Right renal pelvis (tissue), 4 donors: ENCODE measurements around the gene DENND1A. TPM values are rescaled to one million over a fixed set of nuclear protein-coding genes. Genes with fewer than 3 reads are reported as not detected.
A peak's percentile ranks its signal among the peaks of the same experiment; 100 is the strongest.
"Not testable (repeated sequence)": the region's sequence is repeated elsewhere in the genome, so short reads cannot be mapped to it uniquely, and the experiment has no call there.

Source experiments
- DNase-seq, 4 donors: peaks; one replicate each; pipeline ENCODE4 v3.0.0-alpha.2; 2013; ENCODE audit warnings: low read depth in 4 of 4, low spot score in 3 of 4, missing footprints in 1 of 4
- polyA plus RNA-seq, 4 donors: library from polyadenylated mRNA; unstranded; fragments of 120-200 nt; gene quantifications; one replicate each; pipeline ENCODE4 v1.2.1, GENCODE V29; 2013; ENCODE audit not compliant: insufficient read length in 4 of 4

DENND1A gene
- polyA plus RNA-seq, 4 donors, result 21.3 to 24.4 (median 23.3) TPM

DNA sequence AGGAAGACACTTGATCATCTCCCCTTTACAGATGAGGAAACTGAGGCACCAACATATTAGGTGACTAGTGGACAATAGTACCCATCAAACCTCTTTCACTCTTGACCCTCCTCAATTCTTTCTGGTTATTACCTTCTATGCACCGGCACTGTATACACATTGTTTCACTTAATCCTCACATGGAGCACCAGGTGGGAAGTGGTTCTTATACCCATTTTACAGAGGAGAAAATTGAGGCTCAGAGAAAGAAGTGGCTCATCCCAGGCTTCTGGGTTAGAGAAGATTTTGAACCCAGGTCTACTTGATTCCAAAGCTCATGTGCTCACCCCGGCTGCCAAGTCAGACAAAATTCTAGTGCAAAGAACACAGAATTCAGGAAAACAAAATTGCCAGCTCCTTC, 17.4 kb upstream of the DENND1A start:
- DNase-seq, result no peak

DNA sequence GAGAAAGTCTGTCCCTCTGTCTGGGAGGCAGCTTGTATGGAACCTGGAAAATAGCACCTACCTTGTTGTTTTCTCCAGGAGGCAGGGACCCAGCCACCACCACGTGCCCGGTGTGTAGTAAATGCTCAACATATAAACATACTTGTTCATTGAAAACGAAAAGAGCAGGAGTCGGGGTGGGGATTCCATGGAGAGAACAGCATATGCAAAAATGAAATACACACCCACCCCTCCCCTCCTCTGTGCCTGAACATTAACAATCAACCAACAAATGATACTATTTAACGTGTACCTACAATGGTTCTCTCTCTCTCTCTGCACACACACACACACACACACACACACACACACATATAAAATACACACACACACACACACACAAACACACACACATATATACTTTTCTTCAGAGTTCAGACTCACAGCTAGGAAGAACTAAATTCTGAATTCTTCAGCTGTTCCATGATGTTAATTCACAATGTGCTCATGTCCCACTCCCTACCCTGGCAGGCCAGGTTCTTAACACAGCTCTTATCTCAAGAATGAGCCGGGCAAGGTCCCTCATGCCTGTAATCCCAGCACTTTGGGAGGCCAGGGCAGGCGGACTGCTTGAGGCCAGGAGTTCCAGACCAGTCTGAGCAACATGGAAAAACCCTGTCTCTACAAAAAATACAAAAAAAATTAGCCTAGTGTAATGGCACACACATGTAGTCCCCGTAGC, 16.3 kb upstream of the DENND1A start:
- no peak for DNase-seq

GRCh38 chr9:123945532-123945931, 15.6 kb upstream of the DENND1A start:
- DNase-seq, result no peak

DNA sequence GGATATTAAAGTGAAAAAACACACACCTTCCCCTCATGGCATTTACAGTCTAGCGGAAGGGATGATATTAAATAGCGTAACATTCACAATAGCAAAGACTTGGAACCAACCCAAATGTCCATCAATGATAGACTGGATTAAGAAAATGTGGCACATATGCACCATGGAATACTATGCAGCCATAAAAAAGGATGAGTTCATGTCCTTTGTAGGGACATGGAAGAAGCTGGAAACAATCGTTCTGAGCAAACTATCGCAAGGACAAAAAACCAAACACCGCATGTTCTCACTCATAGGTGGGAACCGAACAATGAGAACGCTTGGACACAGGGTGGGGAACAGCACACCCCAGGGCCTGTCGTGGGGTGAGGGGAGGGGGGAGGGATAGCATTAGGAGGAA, 14.5 kb upstream of the DENND1A start:
- DNase-seq, result not testable (repeated sequence)

DNA sequence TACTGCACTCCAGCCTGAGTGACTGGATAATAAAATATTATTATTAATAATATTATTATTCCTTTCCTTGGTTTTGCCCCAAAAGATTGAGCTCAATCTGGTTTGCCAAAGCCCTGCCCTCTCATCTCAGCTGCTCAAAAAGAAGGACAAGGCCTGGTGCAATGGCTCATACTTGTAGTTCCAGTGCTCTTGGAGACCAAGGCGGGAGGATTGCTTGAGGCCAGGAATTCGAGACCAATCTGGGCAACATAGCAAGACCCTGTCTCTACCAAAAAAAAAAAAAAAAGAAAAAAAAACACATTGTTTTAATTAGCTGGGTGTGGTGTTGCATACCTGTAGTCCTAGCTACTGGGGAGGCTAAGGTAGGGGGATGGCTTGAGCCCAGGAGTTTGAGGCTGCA, 13.7 kb upstream of the DENND1A start:
- DNase-seq, result no peak

- no peak for DNase-seq
Observed at GRCh38 chr9:123942542-123942941, 12.6 kb upstream of the DENND1A start.

GRCh38 chr9:123941524-123942070, 11.7 kb upstream of the DENND1A start:
- no peak for DNase-seq

DNA sequence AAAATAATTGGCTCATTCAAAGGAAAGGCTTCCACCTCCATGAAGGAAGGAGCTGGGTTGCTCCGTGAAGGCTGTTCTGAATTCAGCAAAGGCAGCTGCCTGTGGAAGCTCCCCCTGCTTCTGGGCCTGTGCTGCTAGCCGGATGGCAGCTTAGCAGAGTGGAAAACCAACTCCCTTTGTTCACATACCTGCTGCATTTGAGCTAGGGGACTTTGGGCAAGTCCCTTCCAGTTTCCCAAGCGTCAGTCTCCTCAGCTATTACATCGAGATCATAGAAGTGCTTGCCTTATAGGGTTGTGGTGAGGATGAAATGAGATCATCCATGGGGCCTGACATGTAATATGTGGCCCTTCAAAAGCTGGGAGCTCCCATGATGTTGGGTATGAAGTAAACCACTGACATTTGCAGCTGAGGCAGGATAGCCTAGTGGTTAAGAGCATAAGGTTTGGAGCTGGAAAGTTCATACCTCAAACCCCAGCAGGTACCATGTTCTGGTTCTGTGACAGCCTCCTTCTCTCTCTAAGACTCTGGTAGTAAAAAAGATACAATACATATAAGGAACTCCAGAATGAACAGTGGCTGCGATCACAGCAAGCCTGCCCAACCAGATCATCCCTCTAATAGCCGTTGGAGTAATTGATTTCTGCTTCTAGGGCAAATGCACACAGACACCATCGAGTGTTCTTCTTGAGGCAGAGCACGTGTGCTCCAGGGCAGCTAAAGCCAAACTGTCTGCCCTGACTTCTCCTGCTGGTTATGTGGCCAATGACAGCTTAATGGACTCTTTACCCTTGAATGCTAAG, 11.0 kb upstream of the DENND1A start:
- no peak for DNase-seq

DNA sequence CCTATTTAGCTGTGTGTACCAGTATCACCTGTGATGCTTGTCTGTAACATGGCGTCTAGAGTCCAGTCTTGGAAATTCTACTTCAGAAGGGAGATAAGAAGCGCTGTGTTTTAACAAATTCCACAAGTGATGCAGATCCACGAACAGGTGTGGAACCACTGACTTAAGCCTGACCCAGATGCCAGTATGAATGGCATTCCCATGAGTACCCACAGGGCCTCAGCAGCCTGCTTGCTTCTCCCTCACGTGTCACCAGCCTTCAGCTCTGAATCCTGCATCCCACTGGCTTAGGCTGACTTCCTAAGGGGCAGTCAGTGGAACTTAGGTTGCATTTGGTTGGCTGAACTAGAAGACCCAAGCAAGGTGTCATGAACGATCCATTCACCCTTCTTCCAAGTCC, 8.5 kb upstream of the DENND1A start:
- no peak for DNase-seq

DNA sequence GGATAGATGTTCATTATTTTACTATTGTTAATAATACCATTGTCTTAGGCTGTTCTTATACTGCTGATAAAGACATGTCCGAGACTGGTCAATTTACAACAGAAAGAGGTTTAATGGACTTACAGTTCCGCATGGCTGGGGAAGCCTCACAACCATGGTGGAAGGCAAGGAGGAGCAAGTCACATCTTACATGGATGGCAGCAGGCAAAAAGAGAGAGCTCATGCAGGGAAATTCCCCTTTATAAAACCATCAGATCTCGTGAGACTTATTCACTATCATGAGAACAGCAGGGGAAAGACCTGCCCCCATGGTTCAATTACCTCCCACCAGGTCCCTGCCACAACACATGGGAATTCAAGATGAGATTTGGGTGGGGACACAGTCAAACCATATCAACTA, 6.6 kb upstream of the DENND1A start:
- DNase-seq, result not testable (repeated sequence)

DNA sequence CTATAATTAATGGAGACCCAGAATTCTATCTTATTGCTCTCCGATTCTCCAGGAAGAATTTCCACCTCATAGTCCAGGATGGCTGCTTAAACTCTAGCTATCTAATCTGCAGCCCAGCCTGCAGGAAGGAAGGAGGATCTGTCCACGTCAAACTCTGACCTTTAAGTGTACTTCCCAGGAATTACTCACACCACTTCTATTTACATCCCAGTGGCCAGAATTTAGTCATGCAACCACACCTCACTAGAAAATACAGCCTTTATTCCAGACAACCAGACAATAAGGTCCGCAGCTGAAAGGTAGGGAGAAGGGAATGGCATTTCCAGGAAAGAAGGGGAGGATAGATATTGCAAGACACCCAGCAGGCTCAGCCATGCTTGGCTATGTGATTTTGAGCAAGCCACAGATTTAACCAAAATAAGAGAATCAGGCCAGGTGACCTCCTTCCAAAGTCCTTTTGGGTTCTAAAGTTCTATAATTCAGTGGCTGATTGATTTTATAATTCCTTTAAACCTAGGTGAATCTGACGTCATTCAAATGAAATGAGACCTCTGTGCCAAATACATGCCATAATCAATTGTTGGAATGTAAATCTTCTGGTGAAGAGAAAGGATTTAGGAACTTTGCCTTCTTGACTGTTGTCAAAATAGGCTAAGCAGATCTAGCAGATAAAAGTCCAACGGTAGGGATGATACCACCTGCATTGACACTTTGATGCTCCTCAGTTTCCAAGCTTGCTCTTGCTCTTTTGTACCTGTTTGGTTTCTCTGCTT, 3.7 kb upstream of the DENND1A start:
- no peak for DNase-seq

DNA sequence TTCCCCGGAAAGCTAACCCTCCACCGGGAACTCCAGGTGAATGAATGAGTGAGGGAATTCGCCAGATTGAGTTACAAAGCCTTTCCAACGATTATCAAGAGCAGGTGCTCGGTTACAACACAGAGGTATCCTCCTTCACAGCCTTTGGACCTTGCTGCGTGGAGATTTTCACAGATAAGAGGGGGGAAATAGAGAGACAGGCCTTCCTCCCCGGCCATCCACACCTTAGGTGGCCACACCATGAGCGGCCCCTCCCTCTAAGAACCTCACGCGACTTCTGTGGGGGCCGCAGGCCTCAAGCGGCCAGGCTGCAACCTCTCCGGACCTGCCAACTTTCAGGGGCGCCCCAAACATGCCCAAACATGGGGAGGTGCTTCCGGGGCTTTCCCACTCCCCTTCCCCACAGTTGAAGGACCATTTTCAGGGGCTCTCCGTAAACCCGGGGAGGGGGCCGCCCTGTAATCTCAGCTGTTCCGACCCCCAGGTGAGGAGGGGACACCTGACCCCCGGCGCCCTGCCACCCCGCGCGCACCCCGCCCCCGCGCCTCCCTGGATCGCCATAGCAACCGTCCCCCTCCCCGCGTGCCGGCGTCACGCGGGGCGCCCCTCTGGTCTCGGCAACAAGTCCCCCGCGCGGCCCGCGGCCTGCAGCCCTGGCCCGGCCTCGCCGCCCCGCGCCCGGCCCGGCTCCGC, 603 bp downstream of the DENND1A start:
- no peak for DNase-seq

- peak in 1 of 4 donors; percentile 8 for DNase-seq
Observed at GRCh38 chr9:123928533-123929176, 1.3 kb downstream of the DENND1A start.

DNA sequence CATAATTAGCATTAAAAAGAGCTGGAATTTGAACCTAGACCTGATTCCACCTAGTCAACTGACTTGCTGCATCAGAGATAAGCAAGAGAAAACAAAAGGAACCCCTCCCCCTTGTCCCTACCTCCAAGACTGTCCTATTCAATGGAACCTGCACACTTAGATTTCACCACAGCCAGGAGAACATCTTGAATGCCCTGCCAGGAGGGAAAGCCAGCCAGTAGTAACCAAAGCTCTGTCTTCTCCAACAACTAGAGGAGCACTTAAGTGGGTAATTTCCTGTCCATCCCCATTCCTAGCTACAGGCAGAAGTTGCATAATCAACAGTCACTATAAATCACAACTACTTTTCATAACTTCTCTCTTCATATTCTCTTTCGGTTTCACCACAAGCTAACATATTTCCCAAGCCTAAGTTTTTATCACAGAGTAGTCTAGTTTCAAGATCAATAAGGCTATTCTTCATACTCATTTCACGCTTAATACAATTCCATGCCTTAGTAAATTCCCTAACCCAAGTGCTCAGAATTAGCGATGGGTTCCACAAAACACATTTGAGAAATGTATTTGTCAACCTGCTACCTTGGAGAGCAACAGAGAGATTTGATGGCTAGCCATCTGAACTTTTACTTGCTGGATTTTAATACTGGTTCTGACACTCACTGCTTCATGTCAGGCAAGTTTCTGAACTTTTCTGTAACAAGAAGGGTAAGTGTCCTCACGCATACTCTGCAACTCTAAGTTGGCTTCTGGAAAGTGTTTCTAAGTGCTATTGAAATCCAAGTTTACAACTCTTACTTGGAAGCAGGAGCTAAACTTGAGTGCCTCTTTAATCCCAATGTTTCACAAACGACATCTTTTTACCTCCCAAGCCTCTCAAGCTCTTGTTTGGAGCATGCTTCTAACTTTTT, 2.0 kb downstream of the DENND1A start:
- DNase-seq, result no peak

GRCh38 chr9:123926941-123927340, 3.0 kb downstream of the DENND1A start:
- DNase-seq, result no peak

DNA sequence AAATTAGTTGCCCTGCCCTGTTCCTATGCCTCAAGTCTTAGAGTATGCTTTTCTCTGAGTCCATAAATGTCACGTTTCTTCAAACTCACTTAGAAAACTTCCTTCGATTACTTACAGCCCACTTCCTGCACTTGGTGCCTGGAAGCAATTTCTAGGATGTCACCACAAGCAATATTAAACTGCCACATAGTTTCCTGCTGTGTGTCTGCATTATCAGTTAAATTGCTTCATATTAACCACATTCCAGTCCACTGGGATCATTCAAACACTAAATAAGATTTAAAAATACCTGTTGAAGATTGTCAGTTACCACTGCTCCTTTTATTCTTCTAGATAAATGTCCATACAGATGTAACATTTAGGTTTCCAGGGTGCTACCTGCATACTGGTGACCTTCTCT, 4.1 kb downstream of the DENND1A start:
- DNase-seq, result no peak

GRCh38 chr9:123925161-123925560, 4.8 kb downstream of the DENND1A start:
- no peak for DNase-seq

GRCh38 chr9:123924727-123925126, 5.2 kb downstream of the DENND1A start:
- no peak for DNase-seq

DNA sequence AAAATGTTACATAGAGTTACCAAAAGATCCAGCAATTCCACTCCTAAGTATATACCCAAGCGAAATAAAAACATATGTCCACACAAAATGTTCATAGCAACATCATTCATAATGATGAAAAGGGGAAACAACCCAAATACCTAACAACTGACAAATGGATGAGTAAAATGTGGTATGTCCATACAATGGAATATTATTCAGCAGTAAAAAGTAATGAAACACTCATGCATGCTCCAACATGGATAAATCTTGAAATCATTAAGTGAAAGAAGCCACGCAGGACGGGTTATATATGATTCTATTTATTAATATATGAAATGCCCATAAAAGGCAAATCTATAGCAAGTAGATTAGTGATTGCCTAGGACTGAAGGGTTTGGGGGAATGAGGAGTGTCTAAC, 6.0 kb downstream of the DENND1A start:
- DNase-seq, result no peak
